ENCODE results near the gene ELMOD1. TPM values are rescaled to one million over a fixed set of nuclear protein-coding genes. Genes with fewer than 3 reads are reported as not detected.

ELMOD1 gene
- total and polyA plus RNA-seq, 2 donors (not counting 3 experiments of a cell fraction or from before 2014, with no cell fraction given): 1.6 to 2.4 TPM

GRCh38 chr11:107707215-107707671, 116.3 kb downstream of the ELMOD1 start:
- Histone ChIP-seq H4K20me1 (replicated peaks; ENCODE audit: control insufficient read depth, extremely low read depth, insufficient read depth, low read length) (no peaks in the 10 kb centered on the region), H3K27ac (ENCODE audit: insufficient read depth, low read depth, low read length) (no peak overlapping the region), H2AFZ (ENCODE audit: low read depth, low read length) (no peak overlapping the region), H3K4me3 (replicated peaks in 1 of 3; ENCODE audit: insufficient read depth in 1 of 3, low read depth in 1 of 3, low read length in 3 of 3) (no peak overlapping the region), H3K4me1 (ENCODE audit: control insufficient read depth, extremely low read depth, insufficient read depth, low read length) (no peaks in the 10 kb centered on the region), H3K4me2 (ENCODE audit: insufficient read depth, low read length) (no peak overlapping the region), H3K79me2 (ENCODE audit: control insufficient read depth, insufficient read depth, low read length) (no peaks in the 10 kb centered on the region), H3K9me3 (replicated peaks; ENCODE audit: control insufficient read depth, insufficient read depth, low read length) (no peaks in the 10 kb centered on the region), H3K36me3 (ENCODE audit: control insufficient read depth in 2 of 2, extremely low read depth in 1 of 2, insufficient read depth in 2 of 2, low read length in 2 of 2) (no peaks in the 10 kb centered on the region), H3K27me3 (ENCODE audit: control insufficient read depth in 2 of 2, insufficient read depth in 2 of 2, low read length in 2 of 2) (peaks cover 15 to 24% of the 10 kb centered on the region in 2 experiments), H3K9me1 (replicated peaks; ENCODE audit: control insufficient read depth, extremely low read depth, insufficient read depth, low read length) (no peaks in the 10 kb centered on the region), H3K9ac (replicated peaks; ENCODE audit: extremely low read depth, insufficient read depth, low read length) (no peak overlapping the region)
- POLR2A ChIA-PET: no interaction called here
- no TSS peak for BruUV-seq (replicated peaks)
- dilution Hi-C loops (cut with MboI; ENCODE audit: extremely low pct_ligation_motif_present, low sequenced_read_pairs): no loop called here
- intact Hi-C loops (cut with micrococcal nuclease): no loop called here
- TF ChIP-seq POLR2A (IDR thresholded peaks at IDR 0.05; ENCODE audit: low read depth, low read length) (no peak), MYC (IDR thresholded peaks at IDR 0.05; ENCODE audit: low read depth, low read length) (no peak), CTCF (IDR thresholded peaks at IDR 0.05; ENCODE audit: extremely low read depth in 1 of 2, insufficient read depth in 1 of 2, low read depth in 1 of 2, low read length in 2 of 2) (no peak), POLR2AphosphoS5 (IDR thresholded peaks at IDR 0.05; ENCODE audit: insufficient read depth, low read depth, low read length) (no peak), MAX (IDR thresholded peaks at IDR 0.05; ENCODE audit: insufficient read depth, insufficient read length) (no peak), FOS (IDR thresholded peaks at IDR 0.05; ENCODE audit: borderline replicate concordance, insufficient read depth, low read length) (no peak)
- no peak for FAIRE-seq
- no peak for DNase-seq (ENCODE audit: low read depth, low spot score)
- CTCF ChIA-PET: no interaction called here

- H3K79me2 ChIP-seq (ENCODE audit: control insufficient read depth, insufficient read depth, low read length): no peaks in the 10 kb centered on the region
- DNase-seq (ENCODE audit: low read depth, low spot score) (no peak), FAIRE-seq (no peak)
- no peaks in the 10 kb centered on the region for H3K9me3 ChIP-seq (replicated peaks; ENCODE audit: control insufficient read depth, insufficient read depth, low read length)
- H2AFZ ChIP-seq (ENCODE audit: low read depth, low read length): no peak overlapping the region
- no peaks in the 10 kb centered on the region for H3K4me1 ChIP-seq (ENCODE audit: control insufficient read depth, extremely low read depth, insufficient read depth, low read length)
- POLR2A ChIA-PET: no interaction called here
- no TSS peak for BruUV-seq (replicated peaks)
- no peaks in the 10 kb centered on the region for H3K36me3 ChIP-seq (ENCODE audit: control insufficient read depth in 2 of 2, extremely low read depth in 1 of 2, insufficient read depth in 2 of 2, low read length in 2 of 2)
- TF ChIP-seq MYC (IDR thresholded peaks at IDR 0.05; ENCODE audit: low read depth, low read length) (no peak), CTCF (IDR thresholded peaks at IDR 0.05; ENCODE audit: extremely low read depth in 1 of 2, insufficient read depth in 1 of 2, low read depth in 1 of 2, low read length in 2 of 2) (no peak), POLR2A (IDR thresholded peaks at IDR 0.05; ENCODE audit: low read depth, low read length) (no peak), MAX (IDR thresholded peaks at IDR 0.05; ENCODE audit: insufficient read depth, insufficient read length) (no peak), EZH2 (IDR thresholded peaks at IDR 0.05; ENCODE audit: borderline replicate concordance, low read depth, low read length, severe bottlenecking) (no peak), GATA2 (IDR thresholded peaks at IDR 0.05; ENCODE audit: insufficient read depth, insufficient read length, low read depth, low read length) (no peak), POLR2AphosphoS5 (IDR thresholded peaks at IDR 0.05; ENCODE audit: insufficient read depth, low read depth, low read length) (no peak), FOS (IDR thresholded peaks at IDR 0.05; ENCODE audit: borderline replicate concordance, insufficient read depth, low read length) (no peak), JUN (IDR thresholded peaks at IDR 0.05; ENCODE audit: borderline replicate concordance, insufficient read depth, insufficient read length, low read depth) (no peak)
- no peak overlapping the region for H3K27ac ChIP-seq (ENCODE audit: insufficient read depth, low read depth, low read length)
- dilution Hi-C loops (cut with MboI; ENCODE audit: extremely low pct_ligation_motif_present, low sequenced_read_pairs) (no loop called here), intact Hi-C loops (cut with micrococcal nuclease) (no loop called here)
- peaks cover 16 to 28% of the 10 kb centered on the region in 2 experiments for H3K27me3 ChIP-seq (ENCODE audit: control insufficient read depth in 2 of 2, insufficient read depth in 2 of 2, low read length in 2 of 2)
- H3K4me2 ChIP-seq (ENCODE audit: insufficient read depth, low read length): no peak overlapping the region
- no peak overlapping the region for H3K4me3 ChIP-seq (replicated peaks in 1 of 3; ENCODE audit: insufficient read depth in 1 of 3, low read depth in 1 of 3, low read length in 3 of 3)
- CTCF ChIA-PET: no interaction called here
- H4K20me1 ChIP-seq (replicated peaks; ENCODE audit: control insufficient read depth, extremely low read depth, insufficient read depth, low read length): no peaks in the 10 kb centered on the region
- no peaks in the 10 kb centered on the region for H3K9me1 ChIP-seq (replicated peaks; ENCODE audit: control insufficient read depth, extremely low read depth, insufficient read depth, low read length)
- H3K9ac ChIP-seq (replicated peaks; ENCODE audit: extremely low read depth, insufficient read depth, low read length): no peak overlapping the region
Measured at GRCh38 chr11:107707807-107708206, 116.9 kb downstream of the ELMOD1 start.

Measured in endothelial cell of umbilical vein (primary cell).